ENCODE results near the gene TYROBP. TPM values are rescaled to one million over a fixed set of nuclear protein-coding genes. Genes with fewer than 3 reads are reported as not detected.
"Not testable (repeated sequence)": the region's sequence is repeated elsewhere in the genome, so short reads cannot be mapped to it uniquely, and the experiment has no call there.

The TYROBP gene
- total RNA-seq, 1 experiment from 2014 or later = not detected

DNA sequence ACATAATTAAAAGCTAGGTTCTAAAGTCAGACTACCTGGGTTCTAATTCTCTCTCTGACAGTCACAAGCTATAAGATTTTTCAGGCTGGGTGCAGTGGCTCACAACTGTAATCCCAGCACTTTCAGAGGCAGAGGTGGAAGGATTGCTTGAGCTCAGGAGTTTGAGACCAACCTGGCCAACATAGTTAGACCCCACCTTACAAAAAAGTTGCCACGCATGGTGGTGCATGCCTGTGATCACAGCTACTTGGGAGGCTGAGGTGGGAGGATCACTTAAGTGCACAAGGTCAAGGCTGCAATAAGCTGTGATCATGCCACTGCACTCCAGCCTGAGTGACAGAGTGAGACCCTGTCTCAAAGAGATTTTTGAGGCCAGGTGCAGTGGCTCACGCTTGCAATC is 13.8 kb downstream of the TYROBP start:
- in situ Hi-C loops (cut with HindIII; ENCODE audit: low pct_unique_long_range_greater_than_20kb, low sequenced_read_pairs) (no loop called here), intact Hi-C loops (cut with micrococcal nuclease; ENCODE audit: unreplicated experiment) (no loop called here)
- H3K27me3 ChIP-seq (ENCODE audit: control insufficient read depth, insufficient read depth, low read length) = no peaks in the 10 kb centered on the region
- DNase-seq (ENCODE audit: low read depth, low spot score) (no peak), ATAC-seq (no peak)
- H3K4me1 ChIP-seq (ENCODE audit: control insufficient read depth, insufficient read depth, low read length) = peaks cover 7% of the 10 kb centered on the region; the same call in 1 of the 2 replicates
- CTCF ChIA-PET = no interaction called here
- H3K9me3 ChIP-seq (ENCODE audit: control insufficient read depth, insufficient read depth, low read depth, low read length) = no peaks in the 10 kb centered on the region
- H3K4me3 ChIP-seq (ENCODE audit: low read depth in 2 of 2, low read length in 2 of 2) = no peak overlapping the region
- no peak for TF ChIP-seq POLR2AphosphoS5 (IDR thresholded peaks at IDR 0.05; ENCODE audit: low read depth, low read length)
- no peak for TF ChIP-seq TCF7L2 (IDR thresholded peaks at IDR 0.05; ENCODE audit: low read depth, low read length)
- TF ChIP-seq, protein P1, sequence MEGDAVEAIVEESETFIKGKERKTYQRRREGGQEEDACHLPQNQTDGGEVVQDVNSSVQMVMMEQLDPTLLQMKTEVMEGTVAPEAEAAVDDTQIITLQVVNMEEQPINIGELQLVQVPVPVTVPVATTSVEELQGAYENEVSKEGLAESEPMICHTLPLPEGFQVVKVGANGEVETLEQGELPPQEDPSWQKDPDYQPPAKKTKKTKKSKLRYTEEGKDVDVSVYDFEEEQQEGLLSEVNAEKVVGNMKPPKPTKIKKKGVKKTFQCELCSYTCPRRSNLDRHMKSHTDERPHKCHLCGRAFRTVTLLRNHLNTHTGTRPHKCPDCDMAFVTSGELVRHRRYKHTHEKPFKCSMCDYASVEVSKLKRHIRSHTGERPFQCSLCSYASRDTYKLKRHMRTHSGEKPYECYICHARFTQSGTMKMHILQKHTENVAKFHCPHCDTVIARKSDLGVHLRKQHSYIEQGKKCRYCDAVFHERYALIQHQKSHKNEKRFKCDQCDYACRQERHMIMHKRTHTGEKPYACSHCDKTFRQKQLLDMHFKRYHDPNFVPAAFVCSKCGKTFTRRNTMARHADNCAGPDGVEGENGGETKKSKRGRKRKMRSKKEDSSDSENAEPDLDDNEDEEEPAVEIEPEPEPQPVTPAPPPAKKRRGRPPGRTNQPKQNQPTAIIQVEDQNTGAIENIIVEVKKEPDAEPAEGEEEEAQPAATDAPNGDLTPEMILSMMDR (IDR thresholded peaks at IDR 0.05) = no peak
- TF ChIP-seq, protein P2, sequence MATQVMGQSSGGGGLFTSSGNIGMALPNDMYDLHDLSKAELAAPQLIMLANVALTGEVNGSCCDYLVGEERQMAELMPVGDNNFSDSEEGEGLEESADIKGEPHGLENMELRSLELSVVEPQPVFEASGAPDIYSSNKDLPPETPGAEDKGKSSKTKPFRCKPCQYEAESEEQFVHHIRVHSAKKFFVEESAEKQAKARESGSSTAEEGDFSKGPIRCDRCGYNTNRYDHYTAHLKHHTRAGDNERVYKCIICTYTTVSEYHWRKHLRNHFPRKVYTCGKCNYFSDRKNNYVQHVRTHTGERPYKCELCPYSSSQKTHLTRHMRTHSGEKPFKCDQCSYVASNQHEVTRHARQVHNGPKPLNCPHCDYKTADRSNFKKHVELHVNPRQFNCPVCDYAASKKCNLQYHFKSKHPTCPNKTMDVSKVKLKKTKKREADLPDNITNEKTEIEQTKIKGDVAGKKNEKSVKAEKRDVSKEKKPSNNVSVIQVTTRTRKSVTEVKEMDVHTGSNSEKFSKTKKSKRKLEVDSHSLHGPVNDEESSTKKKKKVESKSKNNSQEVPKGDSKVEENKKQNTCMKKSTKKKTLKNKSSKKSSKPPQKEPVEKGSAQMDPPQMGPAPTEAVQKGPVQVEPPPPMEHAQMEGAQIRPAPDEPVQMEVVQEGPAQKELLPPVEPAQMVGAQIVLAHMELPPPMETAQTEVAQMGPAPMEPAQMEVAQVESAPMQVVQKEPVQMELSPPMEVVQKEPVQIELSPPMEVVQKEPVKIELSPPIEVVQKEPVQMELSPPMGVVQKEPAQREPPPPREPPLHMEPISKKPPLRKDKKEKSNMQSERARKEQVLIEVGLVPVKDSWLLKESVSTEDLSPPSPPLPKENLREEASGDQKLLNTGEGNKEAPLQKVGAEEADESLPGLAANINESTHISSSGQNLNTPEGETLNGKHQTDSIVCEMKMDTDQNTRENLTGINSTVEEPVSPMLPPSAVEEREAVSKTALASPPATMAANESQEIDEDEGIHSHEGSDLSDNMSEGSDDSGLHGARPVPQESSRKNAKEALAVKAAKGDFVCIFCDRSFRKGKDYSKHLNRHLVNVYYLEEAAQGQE (IDR thresholded peaks at IDR 0.05; ENCODE audit: insufficient read depth in 1 of 2, low read depth in 2 of 2, low read length in 1 of 2) = no peak
- TF ChIP-seq SIN3A (IDR thresholded peaks at IDR 0.05; ENCODE audit: borderline replicate concordance, insufficient read depth, low read depth, low read length) = no peak
- no TSS peak for BruUV-seq (replicated peaks)
- no peak overlapping the region for H3K27ac ChIP-seq (ENCODE audit: low read length)
- peaks cover 5% of the 10 kb centered on the region; the same call in 1 of the 2 replicates for H3K36me3 ChIP-seq (ENCODE audit: control insufficient read depth, insufficient read depth, low read length)
- POLR2A ChIA-PET = no interaction called here

DNA sequence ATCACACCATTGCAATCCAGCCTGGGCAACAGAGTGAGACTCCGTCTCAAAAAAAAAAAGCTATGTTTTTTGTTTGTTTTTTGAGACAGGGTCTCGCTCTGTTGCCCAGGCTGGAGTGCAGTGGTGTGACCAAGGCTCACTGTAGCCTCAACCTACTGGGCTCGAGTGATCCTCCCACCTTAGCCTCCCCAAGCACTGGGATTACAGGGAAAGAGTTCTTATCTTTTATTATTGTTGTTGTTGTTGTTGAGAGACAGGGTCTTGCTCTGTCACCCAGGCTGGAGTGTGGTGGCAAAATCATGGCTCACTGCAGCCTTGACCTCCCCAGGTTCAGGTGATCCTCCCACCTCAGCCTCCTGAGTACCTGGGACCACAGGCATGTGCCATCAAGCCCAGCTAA is 16.3 kb downstream of the TYROBP start:
- H3K36me3 ChIP-seq (ENCODE audit: control insufficient read depth, insufficient read depth, low read length); ATAC-seq; H3K9me3 ChIP-seq (ENCODE audit: control insufficient read depth, insufficient read depth, low read depth, low read length); H3K4me3 ChIP-seq (ENCODE audit: low read depth in 2 of 2, low read length in 2 of 2); DNase-seq (ENCODE audit: low read depth, low spot score); BruUV-seq (replicated peaks); H3K4me1 ChIP-seq (ENCODE audit: control insufficient read depth, insufficient read depth, low read length); POLR2A ChIA-PET; H3K27me3 ChIP-seq (ENCODE audit: control insufficient read depth, insufficient read depth, low read length); intact Hi-C loops (cut with micrococcal nuclease; ENCODE audit: unreplicated experiment); in situ Hi-C loops (cut with HindIII; ENCODE audit: low pct_unique_long_range_greater_than_20kb, low sequenced_read_pairs); H3K27ac ChIP-seq (ENCODE audit: low read length): not testable (repeated sequence)
- CTCF ChIA-PET = interaction anchor here (0.7 kb wide), 1 partner anchor 39 kb away, joined by 13 read pairs; no protein-coding TSS in a partner anchor

DNA sequence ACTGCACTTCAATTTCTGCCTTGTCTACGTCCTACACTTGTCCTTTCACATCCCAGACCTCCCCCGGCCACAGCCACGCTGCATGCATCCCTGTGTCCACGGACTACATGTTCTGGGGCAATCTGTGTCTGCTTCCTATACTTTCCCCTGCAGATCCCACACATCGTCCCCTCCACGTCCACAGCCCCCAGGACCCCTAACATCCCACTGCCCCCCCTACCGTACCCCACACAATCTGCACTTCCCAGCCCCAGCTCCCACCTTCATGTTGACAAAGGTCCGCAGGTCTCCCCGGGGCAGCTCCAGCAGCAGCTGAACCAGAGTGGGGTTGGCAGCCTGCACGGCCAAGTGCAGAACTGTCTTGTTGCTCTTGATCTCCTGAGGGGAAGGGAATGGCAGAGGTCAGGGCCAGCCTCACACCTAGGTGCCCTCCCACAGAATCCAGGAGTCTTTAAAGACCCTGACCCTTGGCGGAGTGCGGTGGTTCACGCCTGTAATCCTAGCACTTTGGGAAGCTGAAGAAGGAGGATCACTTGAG is 17.9 kb downstream of the TYROBP start:
- Histone ChIP-seq H3K9me3 (ENCODE audit: control insufficient read depth, insufficient read depth, low read depth, low read length) (no peaks in the 10 kb centered on the region), H3K27me3 (ENCODE audit: control insufficient read depth, insufficient read depth, low read length) (no peaks in the 10 kb centered on the region), H3K4me3 (ENCODE audit: low read depth in 2 of 2, low read length in 2 of 2) (no peak overlapping the region), H3K4me1 (ENCODE audit: control insufficient read depth, insufficient read depth, low read length) (no peaks in the 10 kb centered on the region), H3K36me3 (ENCODE audit: control insufficient read depth, insufficient read depth, low read length) (peaks cover 5% of the 10 kb centered on the region; the same call in 1 of the 2 replicates), H3K27ac (ENCODE audit: low read length) (no peak overlapping the region)
- no peak for TF ChIP-seq POLR2AphosphoS5 (IDR thresholded peaks at IDR 0.05; ENCODE audit: low read depth, low read length)
- TF ChIP-seq, protein P1 (IDR thresholded peaks at IDR 0.05) = no peak
- no peak for TF ChIP-seq SIN3A (IDR thresholded peaks at IDR 0.05; ENCODE audit: borderline replicate concordance, insufficient read depth, low read depth, low read length)
- TF ChIP-seq TCF7L2 (IDR thresholded peaks at IDR 0.05; ENCODE audit: low read depth, low read length) = no peak
- TF ChIP-seq, protein P2 (IDR thresholded peaks at IDR 0.05; ENCODE audit: insufficient read depth in 1 of 2, low read depth in 2 of 2, low read length in 1 of 2) = no peak
- ChIA-PET POLR2A (no interaction called here), CTCF (no interaction called here)
- in situ Hi-C loops (cut with HindIII; ENCODE audit: low pct_unique_long_range_greater_than_20kb, low sequenced_read_pairs) = no loop called here
- ATAC-seq (peak; percentile 49), DNase-seq (ENCODE audit: low read depth, low spot score) (no peak)
- intact Hi-C loops (cut with micrococcal nuclease; ENCODE audit: unreplicated experiment) = no loop called here
- BruUV-seq (replicated peaks) = no TSS peak
